HUES48 (cell line): ENCODE data around the gene PRKCQ.
"Not testable (repeated sequence)": the region's sequence is repeated elsewhere in the genome, so short reads cannot be mapped to it uniquely, and the experiment has no call there.

Experiments used
- H3K27ac ChIP-seq: one replicate; pipeline ENCODE4 v1.7.0; 2013; ENCODE audit warnings: low read depth, low read length, inconsistent platforms
- H3K27me3 ChIP-seq: 2 replicates; pipeline ENCODE4 v1.6.1; 2013; ENCODE audit warnings: mild to moderate bottlenecking, low read length; ENCODE audit not compliant: control insufficient read depth, insufficient read depth
- H3K36me3 ChIP-seq: 2 replicates; pipeline ENCODE4 v1.6.1; 2013; ENCODE audit warnings: low read length; ENCODE audit not compliant: control insufficient read depth, insufficient read depth
- H3K4me1 ChIP-seq: 2 replicates; pipeline ENCODE4 v1.6.1; 2013; ENCODE audit warnings: mild to moderate bottlenecking, low read length; ENCODE audit not compliant: control insufficient read depth, insufficient read depth
- H3K4me3 ChIP-seq: 2 replicates; pipeline ENCODE4 v1.5.1; 2013; ENCODE audit warnings: mild to moderate bottlenecking, low read depth, low read length
- H3K9ac ChIP-seq: 2 replicates; pipeline ENCODE4 v1.6.1; 2013; ENCODE audit warnings: mild to moderate bottlenecking, low read depth, low read length, moderate library complexity
- H3K9me3 ChIP-seq: 2 replicates; pipeline ENCODE4 v1.6.1; 2013; ENCODE audit warnings: low read length; ENCODE audit not compliant: control insufficient read depth, insufficient read depth

PRKCQ gene

DNA sequence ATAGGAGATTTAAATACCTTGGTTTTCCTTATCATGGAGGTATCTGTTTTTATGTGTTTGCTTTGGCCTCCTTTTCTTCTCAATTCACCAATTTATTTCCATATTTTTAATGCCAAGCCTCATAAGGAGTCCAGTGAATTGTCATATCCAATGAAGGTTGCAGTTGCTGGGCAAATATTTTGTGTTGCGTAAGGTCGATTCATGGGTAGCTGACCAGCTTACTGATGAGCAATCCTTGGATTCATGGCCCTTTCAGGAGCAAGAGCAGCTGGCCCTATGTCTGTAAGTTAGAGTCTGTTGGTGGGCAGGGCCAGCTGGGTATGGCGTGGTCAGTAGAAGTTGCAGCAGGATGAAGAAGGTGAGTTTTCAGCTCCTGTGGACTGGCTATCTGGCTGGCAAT lies 194.4 kb downstream of the PRKCQ start:
- Histone ChIP-seq H3K9me3 (0 out of 2 replicates have a peak, but pooled peaks cover 6% of the 10 kb centered on the region), H3K4me3 (no peak overlapping the region), H3K27ac (no peak overlapping the region), H3K27me3 (no peaks in the 10 kb centered on the region), H3K9ac (no peak overlapping the region), H3K4me1 (no peaks in the 10 kb centered on the region), H3K36me3 (no peaks in the 10 kb centered on the region)

DNA sequence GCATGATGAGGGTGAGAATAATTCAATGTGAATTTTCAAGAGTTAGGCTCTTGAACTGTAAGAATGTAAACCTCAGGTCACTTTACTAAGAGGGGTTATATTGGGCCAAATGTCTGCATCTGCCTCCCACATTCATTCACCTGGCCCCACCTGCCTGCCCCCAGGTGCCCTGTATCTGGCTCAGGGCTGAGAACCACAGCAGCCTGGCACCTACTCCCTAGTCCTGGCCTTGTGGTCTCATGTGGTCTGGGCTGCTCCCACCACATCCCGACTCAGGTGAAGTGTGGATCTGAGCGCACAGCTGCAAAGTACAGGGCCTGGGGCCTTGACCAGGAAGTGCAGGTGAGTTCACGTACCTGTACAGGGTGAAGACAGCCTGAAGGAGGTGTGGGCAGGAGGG lies 195.2 kb downstream of the PRKCQ start:
- H3K4me1 ChIP-seq: no peaks in the 10 kb centered on the region
- no peak overlapping the region for H3K4me3 ChIP-seq
- H3K9ac ChIP-seq: no peak overlapping the region
- H3K27ac ChIP-seq: no peak overlapping the region
- H3K9me3 ChIP-seq: peaks cover 14% of the 10 kb centered on the region; the same call in 1 of the 2 replicates
- no peaks in the 10 kb centered on the region for H3K27me3 ChIP-seq
- H3K36me3 ChIP-seq: no peaks in the 10 kb centered on the region

DNA sequence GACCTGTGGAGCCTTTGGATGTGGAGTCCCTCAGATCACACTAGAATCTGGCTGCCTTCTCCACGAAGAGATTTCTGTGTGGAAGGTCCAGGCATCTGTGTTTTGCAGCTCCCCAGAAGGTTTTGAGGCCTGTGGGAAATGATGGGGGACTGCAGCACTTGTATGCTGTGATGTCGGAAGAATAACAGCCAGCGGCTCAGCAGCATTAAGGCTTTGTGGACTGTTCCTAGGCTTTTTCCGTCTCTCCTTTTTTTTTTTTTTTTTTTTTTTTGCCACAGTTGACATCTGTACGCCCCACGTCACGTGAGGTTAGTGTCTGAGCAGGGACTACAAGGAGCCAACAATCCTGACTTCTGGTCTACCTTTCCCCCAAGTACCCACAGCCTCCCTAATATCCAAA lies 196.0 kb downstream of the PRKCQ start:
- H3K9ac ChIP-seq: no peak overlapping the region
- no peaks in the 10 kb centered on the region for H3K27me3 ChIP-seq
- H3K27ac ChIP-seq: no peak overlapping the region
- no peaks in the 10 kb centered on the region for H3K4me1 ChIP-seq
- H3K36me3 ChIP-seq: no peaks in the 10 kb centered on the region
- no peak overlapping the region for H3K4me3 ChIP-seq
- peaks cover 19% of the 10 kb centered on the region for H3K9me3 ChIP-seq

DNA sequence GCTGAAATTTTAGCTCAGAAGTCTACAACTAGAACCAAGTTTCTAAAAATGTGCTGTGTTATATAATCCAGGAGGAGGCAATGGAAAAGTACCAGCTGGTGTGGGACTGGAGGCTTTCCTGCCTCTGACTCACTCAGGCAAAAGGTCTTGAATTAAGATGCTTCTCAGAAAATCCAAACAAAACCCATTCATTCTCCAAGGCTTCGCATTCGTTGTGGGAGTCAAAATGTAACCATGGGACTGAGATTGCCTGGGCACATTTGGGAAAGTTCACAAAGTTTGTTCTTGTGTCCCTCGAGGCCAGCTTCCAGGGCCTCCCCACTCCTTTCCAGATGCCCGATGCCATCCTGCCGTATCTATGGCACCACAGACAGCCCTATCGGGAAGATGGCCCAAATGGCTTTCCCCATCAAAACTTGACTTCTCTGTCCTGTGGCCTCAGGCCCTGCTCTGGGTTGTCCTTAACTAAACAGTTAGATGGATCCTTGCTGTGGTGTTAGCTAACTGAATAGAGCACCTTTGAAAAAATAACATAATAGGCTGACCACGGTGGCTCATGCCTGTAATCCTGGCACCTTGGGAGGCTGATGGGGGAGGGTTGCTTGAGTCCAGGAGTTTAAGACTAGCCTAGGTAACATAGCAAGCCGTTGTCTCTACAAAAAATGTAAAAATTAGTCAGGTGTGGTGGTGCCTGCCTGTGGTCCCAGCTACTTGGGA lies 196.8 kb downstream of the PRKCQ start:
- H3K4me3 ChIP-seq: no peak overlapping the region
- no peaks in the 10 kb centered on the region for H3K36me3 ChIP-seq
- H3K27me3 ChIP-seq: no peaks in the 10 kb centered on the region
- no peaks in the 10 kb centered on the region for H3K4me1 ChIP-seq
- peaks cover 22% of the 10 kb centered on the region for H3K9me3 ChIP-seq
- H3K27ac ChIP-seq: no peak overlapping the region
- no peak overlapping the region for H3K9ac ChIP-seq

DNA sequence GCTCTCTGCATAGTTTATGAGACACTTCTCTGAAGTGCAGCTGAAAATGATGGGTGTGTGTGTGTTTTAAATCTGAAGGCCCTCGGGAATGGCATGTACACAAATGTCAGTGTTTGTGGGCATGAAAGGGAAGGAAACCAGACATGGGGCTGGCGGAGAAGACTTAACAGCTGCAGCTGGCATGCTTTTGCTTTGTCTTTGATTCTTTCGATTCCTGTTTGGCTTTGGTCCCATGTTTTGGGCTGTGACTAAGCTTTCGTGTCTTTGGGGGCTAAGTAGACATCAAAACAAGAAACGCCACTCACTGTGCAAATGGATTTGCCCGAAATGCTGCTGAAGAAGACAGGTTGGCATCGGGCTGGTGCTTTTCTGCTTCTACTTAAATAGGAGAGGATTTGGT lies 198.0 kb downstream of the PRKCQ start:
- H3K4me1 ChIP-seq: no peaks in the 10 kb centered on the region
- H3K27me3 ChIP-seq: no peaks in the 10 kb centered on the region
- no peak overlapping the region for H3K4me3 ChIP-seq
- no peak overlapping the region for H3K27ac ChIP-seq
- H3K9me3 ChIP-seq: peaks cover 25% of the 10 kb centered on the region
- H3K36me3 ChIP-seq: no peaks in the 10 kb centered on the region
- no peak overlapping the region for H3K9ac ChIP-seq

DNA sequence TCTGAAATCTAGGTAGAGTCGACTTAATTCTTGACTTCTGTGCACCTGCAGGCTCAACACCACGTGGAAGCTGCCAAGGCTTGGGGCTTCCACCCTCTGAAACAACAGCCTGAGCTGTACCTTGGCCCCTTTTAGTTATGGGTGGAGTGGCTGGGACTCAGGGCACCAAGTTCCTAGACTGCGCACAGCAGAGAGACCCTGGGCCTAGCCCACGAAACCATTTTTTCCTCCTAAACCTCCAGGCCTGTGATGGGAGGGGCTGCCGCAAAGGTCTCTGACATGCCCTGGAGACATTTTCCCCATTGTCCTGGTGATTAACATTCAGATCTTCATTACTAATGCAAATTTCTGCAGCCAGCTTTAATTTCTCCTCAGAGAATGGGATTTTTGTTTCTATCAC lies 199.6 kb downstream of the PRKCQ start:
- H3K27ac ChIP-seq, H3K36me3 ChIP-seq, H3K9ac ChIP-seq, H3K4me1 ChIP-seq, H3K4me3 ChIP-seq, H3K27me3 ChIP-seq: not testable (repeated sequence)
- peaks cover 25% of the 10 kb centered on the region for H3K9me3 ChIP-seq

DNA sequence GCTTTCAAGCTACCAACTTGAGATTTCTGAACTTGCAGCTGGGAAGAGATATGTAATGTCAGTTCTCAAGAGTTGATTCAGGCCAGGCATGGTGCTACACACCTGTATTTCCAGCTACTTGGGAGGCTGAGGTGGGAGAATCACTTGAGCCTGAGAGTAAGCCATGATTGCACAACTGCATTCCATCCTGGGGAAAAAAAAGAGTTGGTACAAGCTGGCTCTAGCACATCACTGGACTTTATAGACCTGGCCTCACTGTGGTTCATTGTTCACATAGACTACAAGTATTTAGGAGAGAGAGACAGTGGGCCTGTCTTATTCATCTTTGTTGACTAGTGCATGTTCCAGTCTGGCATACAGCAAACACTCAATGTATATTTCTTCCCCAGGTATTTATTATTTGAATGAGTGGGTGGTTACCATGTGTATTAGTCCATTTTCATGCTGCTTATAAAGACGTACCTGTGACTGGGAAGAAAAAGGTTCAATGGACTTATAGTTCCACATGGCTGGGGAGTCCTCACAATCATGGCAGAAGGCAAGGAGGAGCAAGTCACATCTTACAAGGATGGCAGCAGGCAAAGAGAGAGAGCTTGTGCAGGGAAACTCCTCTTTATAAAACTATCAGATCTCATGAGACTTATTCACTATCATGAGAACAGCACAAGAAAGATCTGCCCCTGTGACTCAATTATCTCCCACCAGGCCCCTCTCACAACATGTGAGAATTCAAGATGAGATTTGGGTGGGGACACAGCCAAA lies 200.9 kb downstream of the PRKCQ start:
- Histone ChIP-seq H3K9ac (no peak overlapping the region), H3K27ac (no peak overlapping the region), H3K27me3 (no peaks in the 10 kb centered on the region), H3K9me3 (peaks cover 25% of the 10 kb centered on the region), H3K4me1 (no peaks in the 10 kb centered on the region), H3K36me3 (no peaks in the 10 kb centered on the region), H3K4me3 (no peak overlapping the region)
